GM19397 (cell line): ENCODE data around the gene HLA-A.
"Not testable (repeated sequence)": the region's sequence is repeated elsewhere in the genome, so short reads cannot be mapped to it uniquely, and the experiment has no call there.

Experiments used
- ATAC-seq: cut with Tn5 transposase; IDR thresholded peaks from one replicate; pipeline ENCODE4 v1.9.1; 2021; ENCODE audit warnings: mild to moderate bottlenecking, moderate library complexity; ENCODE audit not compliant: unreplicated experiment

The HLA-A gene

GRCh38 chr6:29942275-29943052 lies at the start of gene HLA-A:
Gene HLA-A, plus strand, starts transcription at chr6:29942532. Its CDS starts 22 bp downstream, at chr6:29942554.
- peak; percentile 87 for ATAC-seq

GRCh38 chr6:29892696-29893095 lies 49.6 kb upstream of the HLA-A start:
- no peak for ATAC-seq

GRCh38 chr6:29899281-29899680 lies 43.1 kb upstream of the HLA-A start:
- ATAC-seq: no peak

GRCh38 chr6:29905286-29905685 lies 37.0 kb upstream of the HLA-A start:
- no peak for ATAC-seq

GRCh38 chr6:29907637-29908340 lies 34.5 kb upstream of the HLA-A start:
- no peak for ATAC-seq

DNA sequence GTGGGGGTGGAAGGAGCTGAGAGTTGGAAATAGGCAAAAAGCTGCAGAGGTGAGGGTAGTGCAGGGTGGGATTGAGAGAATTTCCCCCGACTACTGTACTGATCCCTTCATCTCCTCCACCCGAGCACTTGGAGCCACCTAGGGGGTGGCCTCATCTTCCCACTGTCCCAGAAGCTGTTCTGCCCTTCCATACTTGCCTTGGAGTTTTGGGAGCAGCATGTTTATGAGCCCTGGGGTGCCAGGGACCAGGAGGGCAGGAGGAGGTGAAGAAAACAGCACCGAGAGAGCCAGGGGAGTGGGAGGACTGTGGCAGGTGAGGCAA lies 34.0 kb upstream of the HLA-A start:
- no peak for ATAC-seq

DNA sequence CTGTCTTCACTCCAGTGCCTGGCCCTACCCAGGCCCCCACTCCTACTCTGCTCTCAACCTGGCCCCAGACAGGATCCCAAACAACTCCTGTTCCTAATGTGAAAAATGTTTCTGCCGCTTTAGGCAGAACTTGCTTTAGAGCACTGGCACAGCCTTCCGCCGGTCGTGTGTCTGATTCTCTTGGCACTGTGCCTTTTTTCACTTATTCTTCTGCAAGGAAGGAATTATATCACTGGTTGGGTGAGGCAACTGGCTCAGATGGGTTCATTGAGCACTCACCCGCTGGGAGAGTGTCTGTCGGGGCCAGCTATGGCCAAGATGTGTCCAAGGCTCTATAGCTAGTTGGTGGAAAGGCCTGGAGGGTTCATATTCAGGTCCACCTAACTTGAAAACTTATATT lies 33.6 kb upstream of the HLA-A start:
- ATAC-seq: no peak

DNA sequence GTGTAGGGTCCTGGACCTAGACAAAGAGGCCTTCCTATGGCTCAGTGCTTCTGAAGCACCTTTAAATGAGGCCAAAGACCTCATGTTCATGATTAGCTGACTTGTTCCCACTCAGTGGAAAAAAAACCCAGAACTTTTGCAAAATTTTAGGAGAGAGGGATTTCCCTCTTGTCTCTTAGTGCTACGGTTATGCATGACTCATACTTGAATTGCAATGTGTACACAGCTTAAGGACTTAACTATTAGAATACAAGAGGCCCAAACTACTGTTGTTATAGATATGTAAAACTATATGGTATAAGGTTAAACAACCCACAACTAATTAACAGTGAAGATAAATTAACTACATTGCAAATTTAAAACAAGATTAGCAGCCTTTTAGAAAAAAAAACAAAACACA lies 32.3 kb upstream of the HLA-A start:
- no peak for ATAC-seq

- ATAC-seq: no peak
Observed at GRCh38 chr6:29912840-29913239, 29.5 kb upstream of the HLA-A start.

DNA sequence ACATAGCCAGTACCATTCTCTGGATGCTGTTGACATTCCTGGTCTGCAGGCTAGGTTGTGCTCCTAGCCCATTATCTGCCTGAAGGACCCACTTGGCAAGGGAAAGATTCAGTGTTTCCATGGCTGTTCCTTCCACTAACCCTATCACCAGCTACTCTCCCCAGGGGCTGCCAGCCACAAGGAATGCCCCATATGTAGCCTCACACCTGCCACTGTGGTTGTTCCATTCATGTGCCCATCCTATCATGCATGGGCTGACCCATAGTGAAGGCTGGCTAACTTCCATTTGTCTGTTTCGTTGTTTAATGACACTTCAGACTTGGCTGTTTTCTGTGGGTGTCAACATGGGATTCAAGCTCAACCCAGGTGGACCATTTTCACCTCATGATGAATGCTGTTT lies 25.6 kb upstream of the HLA-A start:
- ATAC-seq: no peak

DNA sequence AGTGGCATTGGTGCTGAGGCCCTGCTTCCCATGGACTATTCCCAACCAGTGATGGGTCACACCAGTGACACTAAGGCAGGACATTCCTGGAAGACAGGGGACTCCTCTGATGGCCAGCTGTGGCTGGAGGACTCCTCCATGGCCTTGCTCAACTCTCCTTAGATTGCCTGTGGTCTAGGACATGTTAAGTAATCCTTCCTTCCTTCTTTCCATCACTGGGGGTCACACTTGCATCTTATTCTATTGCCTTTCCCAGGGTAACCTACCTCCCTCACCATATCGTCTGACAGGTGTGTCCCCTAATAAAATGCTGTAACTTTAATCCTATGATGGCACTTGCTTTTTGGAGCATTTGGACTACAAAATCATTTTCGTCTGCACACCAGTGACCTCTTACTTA lies 24.5 kb upstream of the HLA-A start:
- ATAC-seq: no peak

GRCh38 chr6:29919506-29920445 lies 22.6 kb upstream of the HLA-A start:
- no peak for ATAC-seq

- ATAC-seq: no peak
Observed at GRCh38 chr6:29924287-29924686, 18.0 kb upstream of the HLA-A start.

GRCh38 chr6:29924731-29925130 lies 17.6 kb upstream of the HLA-A start:
- ATAC-seq: no peak

- ATAC-seq: no peak
Observed at GRCh38 chr6:29925321-29925720, 17.0 kb upstream of the HLA-A start.

DNA sequence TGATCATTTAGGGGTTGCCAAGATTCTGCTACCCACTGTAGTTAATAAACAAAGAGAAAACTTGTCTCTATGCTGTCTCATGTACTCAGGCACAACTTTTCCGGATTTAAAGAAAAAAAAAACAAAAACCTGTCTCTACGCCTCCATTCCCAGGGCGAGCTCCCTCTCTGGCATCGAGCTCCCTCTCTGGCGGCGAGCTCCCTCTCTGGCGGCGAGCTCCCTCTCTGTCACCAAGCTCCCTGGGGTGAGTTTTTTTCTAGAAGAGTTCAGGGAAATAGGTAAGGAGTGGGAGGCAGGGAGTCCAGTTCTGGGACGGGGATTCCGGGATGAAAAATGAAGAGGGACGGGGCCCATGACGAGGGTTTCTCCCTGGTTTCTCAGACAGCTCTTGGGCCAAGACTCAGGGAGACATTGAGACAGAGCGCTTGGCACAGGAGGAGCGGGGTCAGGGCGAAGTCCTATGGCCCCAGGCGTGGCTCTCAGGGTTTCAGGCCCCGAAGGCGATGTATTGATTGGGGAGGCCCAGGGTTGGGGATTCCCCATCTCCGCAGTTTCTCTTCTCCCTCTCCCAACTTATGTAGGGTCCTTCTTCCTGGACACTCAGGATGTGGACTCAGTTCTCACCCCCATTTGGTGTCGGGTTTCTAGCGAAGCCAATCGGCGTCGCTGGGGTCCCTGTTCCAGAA lies 16.5 kb upstream of the HLA-A start:
- ATAC-seq: no peak

DNA sequence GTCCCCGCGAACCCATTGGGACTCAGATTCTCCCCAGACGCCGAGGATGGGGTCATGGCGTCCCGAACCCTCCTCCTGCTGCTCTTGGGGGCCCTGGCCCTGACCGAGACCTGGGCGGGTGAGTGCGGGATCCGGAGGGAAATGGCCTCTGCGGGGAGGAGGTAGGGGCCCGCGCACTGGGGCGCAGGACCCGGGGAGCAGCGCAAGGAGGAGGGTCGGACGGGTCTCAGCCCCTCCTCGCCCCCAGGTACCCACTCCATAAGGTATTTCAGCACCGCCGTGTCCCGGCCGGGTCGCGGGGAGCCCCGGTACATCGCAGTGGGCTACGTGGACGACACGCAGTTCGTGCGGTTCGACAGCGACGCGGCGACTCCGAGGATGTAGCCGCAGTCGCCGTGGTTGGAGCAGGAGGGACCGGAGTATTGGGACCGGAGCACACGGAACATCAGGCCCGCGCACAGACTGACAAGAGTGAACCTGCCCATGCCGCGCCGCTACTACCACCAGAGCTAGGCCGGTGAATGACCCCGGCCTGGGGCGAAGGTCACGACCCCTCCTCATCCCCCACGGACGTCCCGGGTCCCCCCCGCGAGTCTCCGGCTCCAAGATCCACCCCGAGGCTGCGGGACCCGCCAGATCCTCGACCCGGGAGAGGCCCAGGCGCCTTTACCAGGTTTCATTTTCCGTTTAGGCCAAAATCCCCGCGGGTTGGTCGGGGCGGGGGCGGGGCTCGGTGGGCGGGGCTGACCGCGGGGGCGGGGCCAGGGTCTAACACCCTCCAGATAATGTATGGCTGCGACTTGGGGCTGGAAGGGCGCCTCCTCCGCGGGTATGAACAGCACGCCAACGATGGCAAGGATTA lies 15.7 kb upstream of the HLA-A start:
- no peak for ATAC-seq

GRCh38 chr6:29927275-29927569 lies 15.1 kb upstream of the HLA-A start:
- no peak for ATAC-seq

- ATAC-seq: no peak
Observed at GRCh38 chr6:29927841-29928388, 14.4 kb upstream of the HLA-A start.

DNA sequence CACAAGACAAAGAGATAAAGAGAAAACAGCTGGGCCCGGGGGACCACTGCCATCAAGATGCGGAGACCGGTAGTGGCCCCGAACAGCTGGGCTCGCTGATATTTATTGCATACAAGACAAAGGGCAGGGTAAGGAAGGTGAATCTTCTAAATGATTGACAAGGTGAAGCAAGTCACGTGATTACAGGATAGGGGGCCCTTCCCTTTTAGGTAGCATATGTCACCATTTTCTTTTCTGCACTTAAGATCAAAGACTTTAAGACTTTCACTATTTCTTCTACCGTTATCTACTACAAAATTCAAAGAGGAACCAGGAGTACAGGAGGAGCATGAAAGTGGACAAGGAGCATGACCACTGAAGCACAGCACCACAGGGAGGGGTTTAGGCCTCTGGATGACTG lies 12.3 kb upstream of the HLA-A start:
- ATAC-seq: not testable (repeated sequence)
